Stimulated activated CD4-positive, alpha-beta T cell treated with anti-CD3 and anti-CD28 coated beads, Interleukin-12 subunit alpha, Interleukin-12 subunit beta, amount 100 ng/mL, for 4 hours (primary cell): ENCODE measurements around the gene ABCA12.

ENCODE experiments used
- DNase-seq: peaks from one replicate; pipeline ENCODE4 v3.0.0-alpha.2; 2020

Gene ABCA12

GRCh38 chr2:215136669-215137328 lies 1.6 kb downstream of the ABCA12 start:
- DNase-seq: no peak

- no peak for DNase-seq
These were observed 18.0 kb downstream of the ABCA12 start for GRCh38 chr2:215120401-215120800.

GRCh38 chr2:215119847-215120246 lies 18.6 kb downstream of the ABCA12 start:
- no peak for DNase-seq

GRCh38 chr2:215110918-215111317 lies 27.5 kb downstream of the ABCA12 start:
- no peak for DNase-seq

GRCh38 chr2:215107216-215108056 lies 31.0 kb downstream of the ABCA12 start:
- no peak for DNase-seq

- DNase-seq: no peak
These were observed 32.6 kb downstream of the ABCA12 start for GRCh38 chr2:215105607-215106354.

GRCh38 chr2:215104226-215104625 lies 34.2 kb downstream of the ABCA12 start:
- DNase-seq: no peak

GRCh38 chr2:215098875-215099274 lies 39.6 kb downstream of the ABCA12 start:
- DNase-seq: no peak

GRCh38 chr2:215084080-215084479 lies 54.3 kb downstream of the ABCA12 start:
- no peak for DNase-seq

GRCh38 chr2:215083146-215083545 lies 55.3 kb downstream of the ABCA12 start:
- no peak for DNase-seq

- DNase-seq: no peak
These were observed 56.0 kb downstream of the ABCA12 start for GRCh38 chr2:215082446-215082845.

- no peak for DNase-seq
These were observed 57.9 kb downstream of the ABCA12 start for GRCh38 chr2:215080545-215080944.

- DNase-seq: no peak
These were observed 66.8 kb downstream of the ABCA12 start for GRCh38 chr2:215071676-215072075.

GRCh38 chr2:215068399-215068798 lies 70.0 kb downstream of the ABCA12 start:
- no peak for DNase-seq

- no peak for DNase-seq
These were observed 72.3 kb downstream of the ABCA12 start for GRCh38 chr2:215066124-215066523.

GRCh38 chr2:215063526-215063925 lies 74.9 kb downstream of the ABCA12 start:
- DNase-seq: no peak

GRCh38 chr2:215060861-215061536 lies 77.4 kb downstream of the ABCA12 start:
- DNase-seq: no peak

GRCh38 chr2:215059724-215060123 lies 78.7 kb downstream of the ABCA12 start:
- no peak for DNase-seq

GRCh38 chr2:215055891-215056290 lies 82.5 kb downstream of the ABCA12 start:
- DNase-seq: no peak

- DNase-seq: no peak
These were observed 85.6 kb downstream of the ABCA12 start for GRCh38 chr2:215052810-215053209.

- no peak for DNase-seq
These were observed 86.0 kb downstream of the ABCA12 start for GRCh38 chr2:215052404-215052803.

GRCh38 chr2:215049341-215049740 lies 89.1 kb downstream of the ABCA12 start:
- no peak for DNase-seq

- DNase-seq: no peak
These were observed 100.0 kb downstream of the ABCA12 start for GRCh38 chr2:215038421-215038820.
